Measurements from ENCODE around the gene GJD4.
A peak's percentile ranks its signal among the peaks of the same experiment; 100 is the strongest.

GJD4 gene, protein sequence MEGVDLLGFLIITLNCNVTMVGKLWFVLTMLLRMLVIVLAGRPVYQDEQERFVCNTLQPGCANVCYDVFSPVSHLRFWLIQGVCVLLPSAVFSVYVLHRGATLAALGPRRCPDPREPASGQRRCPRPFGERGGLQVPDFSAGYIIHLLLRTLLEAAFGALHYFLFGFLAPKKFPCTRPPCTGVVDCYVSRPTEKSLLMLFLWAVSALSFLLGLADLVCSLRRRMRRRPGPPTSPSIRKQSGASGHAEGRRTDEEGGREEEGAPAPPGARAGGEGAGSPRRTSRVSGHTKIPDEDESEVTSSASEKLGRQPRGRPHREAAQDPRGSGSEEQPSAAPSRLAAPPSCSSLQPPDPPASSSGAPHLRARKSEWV

DNA sequence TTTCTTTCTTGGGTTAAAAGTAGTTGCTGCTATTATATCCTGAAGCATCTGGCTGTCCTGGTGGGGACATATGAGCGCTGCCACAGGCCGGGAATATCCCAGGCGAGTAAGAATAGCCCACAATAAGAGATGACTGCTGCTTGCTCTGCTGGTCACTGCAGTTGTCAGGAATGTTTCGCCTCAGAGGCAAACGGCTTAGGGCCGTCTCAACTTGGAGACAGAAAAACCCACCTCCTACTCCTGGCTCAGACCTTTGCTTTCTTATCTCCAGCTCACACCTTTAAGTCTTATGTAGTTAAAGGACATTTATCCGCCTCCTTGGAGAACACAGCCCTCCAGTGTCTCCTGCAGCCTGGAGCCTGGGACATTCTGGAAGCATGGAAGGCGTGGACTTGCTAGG, at the start of gene GJD4:
Gene GJD4 (plus strand): TSS at position 151 of the 400 bp plus-strand sequence. CDS start 227 bp downstream, at position 378.
- TF ChIP-seq FOXP2 (optimal IDR thresholded peaks at IDR 0.05; ENCODE audit: control extremely low read depth, extremely low read length, insufficient read depth) (no peak), EZH2 (IDR thresholded peaks at IDR 0.05) (no peak), POLR2AphosphoS5 (IDR thresholded peaks at IDR 0.05; ENCODE audit: borderline replicate concordance, low read depth, low read length) (no peak)
- H3K27ac ChIP-seq: no peak within 1 kb of the TSS

DNA sequence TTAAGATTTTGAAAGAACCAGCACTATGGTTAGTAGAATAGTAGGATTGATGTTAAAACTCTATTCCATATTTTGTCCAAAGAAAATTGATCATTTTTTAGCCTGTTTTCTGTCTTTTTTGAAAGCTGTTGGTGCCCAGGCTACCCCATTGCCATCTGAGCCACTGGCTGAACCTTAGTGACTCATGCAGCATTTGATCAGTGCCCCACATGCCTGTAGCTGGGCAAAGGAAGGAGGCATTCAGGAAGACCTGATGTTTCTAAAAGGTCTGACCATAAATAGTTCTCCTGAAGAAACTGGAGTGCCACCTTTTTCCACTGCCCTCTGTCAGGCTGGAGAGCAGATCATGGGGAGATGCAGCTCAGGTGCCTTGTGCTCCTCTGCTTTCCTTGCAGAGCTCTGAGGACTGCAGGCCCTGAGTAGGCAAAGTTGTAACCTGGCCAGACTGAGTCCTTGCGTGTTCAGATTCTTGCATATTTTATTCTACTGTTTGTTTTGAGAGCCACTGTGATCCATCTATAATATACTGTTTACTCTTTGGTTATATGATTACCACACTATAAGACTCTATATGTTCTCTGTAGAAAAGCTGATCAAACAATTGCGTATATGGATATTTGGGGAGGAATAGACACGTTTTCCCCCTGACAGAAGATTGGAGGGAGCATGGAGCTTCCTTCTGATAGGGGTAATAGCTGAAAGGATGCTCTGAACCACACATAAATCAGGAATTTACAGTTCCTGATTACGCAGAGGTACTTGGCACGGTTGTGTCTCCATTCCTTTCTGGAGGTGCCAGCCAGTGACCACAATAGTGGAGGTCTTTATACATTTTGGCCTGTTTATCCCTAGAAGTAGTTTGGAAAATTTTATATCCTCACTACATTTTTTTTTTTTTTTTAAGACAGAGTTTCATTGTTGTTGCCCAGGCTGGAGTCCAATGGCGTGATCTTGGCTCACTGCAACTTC, 48.9 kb upstream of the GJD4 start:
- no peak for DNase-seq (ENCODE audit: low read depth, low spot score)
- no peak overlapping the region for H3K27ac ChIP-seq
- H3K9ac ChIP-seq (ENCODE audit: insufficient read length): no peak overlapping the region
- H3K36me3 ChIP-seq (ENCODE audit: insufficient read depth, low read length): no peaks in the 10 kb centered on the region
- no peak overlapping the region for H3K4me3 ChIP-seq
- no peaks in the 10 kb centered on the region for H3K9me3 ChIP-seq (ENCODE audit: low read depth, low read length)
- no peak for TF ChIP-seq EZH2 (IDR thresholded peaks at IDR 0.05)

More for the DNA sequence above, at the start of gene GJD4:
- Histone ChIP-seq H3K36me3 (ENCODE audit: insufficient read depth, low read length) (no peaks in the 10 kb centered on the region), H3K4me3 (no peak within 1 kb of the TSS), H3K9ac (ENCODE audit: insufficient read length) (no peak within 1 kb of the TSS), H3K9me3 (ENCODE audit: low read depth, low read length) (no peaks in the 10 kb centered on the region)
- no peak for DNase-seq (ENCODE audit: low read depth, low spot score)

DNA sequence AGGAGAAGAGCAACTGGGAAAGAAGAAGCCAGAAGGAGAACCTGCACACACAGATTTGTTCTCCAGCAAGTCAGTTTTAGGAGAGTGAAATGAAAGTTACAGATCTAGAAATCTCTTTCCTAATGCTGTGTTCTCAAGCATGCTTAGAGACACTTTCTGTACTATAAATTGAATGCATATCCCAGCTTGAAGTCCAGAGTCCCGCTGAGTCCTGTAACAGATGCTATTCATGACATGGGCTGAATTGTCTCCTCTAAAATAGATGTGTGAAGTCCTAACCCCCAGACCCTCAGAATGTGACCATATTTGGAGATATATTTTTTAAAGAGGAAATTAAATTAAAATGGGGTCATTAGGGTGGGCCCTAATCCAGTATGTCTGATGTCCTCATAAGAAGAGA, 46.9 kb upstream of the GJD4 start:
- TF ChIP-seq EZH2 (IDR thresholded peaks at IDR 0.05) (no peak), FOXP2 (optimal IDR thresholded peaks at IDR 0.05; ENCODE audit: control extremely low read depth, extremely low read length, insufficient read depth) (no peak), POLR2AphosphoS5 (IDR thresholded peaks at IDR 0.05; ENCODE audit: borderline replicate concordance, low read depth, low read length) (no peak)
- H3K4me3 ChIP-seq: no peak overlapping the region
- DNase-seq (ENCODE audit: low read depth, low spot score): no peak
- H3K9ac ChIP-seq (ENCODE audit: insufficient read length): no peak overlapping the region
- H3K27ac ChIP-seq: no peak overlapping the region
- H3K36me3 ChIP-seq (ENCODE audit: insufficient read depth, low read length): no peaks in the 10 kb centered on the region
- H3K9me3 ChIP-seq (ENCODE audit: low read depth, low read length): no peaks in the 10 kb centered on the region

DNA sequence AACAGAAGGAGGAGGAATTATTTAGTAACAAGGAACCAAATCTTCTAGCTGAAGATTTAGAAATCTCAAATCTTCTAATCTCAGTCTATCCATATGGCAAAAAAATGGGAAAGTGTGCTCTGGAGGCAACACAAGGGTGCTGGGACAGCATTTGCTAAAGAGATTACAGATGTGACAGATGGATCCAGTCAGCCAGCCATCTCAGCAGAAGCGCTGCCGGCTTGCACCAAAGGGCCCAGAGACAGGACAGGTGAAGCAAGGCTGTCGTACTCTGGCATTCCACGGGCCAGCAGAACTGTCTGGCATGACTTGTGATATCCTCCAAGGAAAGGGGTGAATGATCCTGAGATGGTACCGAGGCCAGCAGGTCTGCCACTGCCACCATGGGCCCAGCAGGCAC, 45.7 kb upstream of the GJD4 start:
- no peak for DNase-seq (ENCODE audit: low read depth, low spot score)
- no peak overlapping the region for H3K9ac ChIP-seq (ENCODE audit: insufficient read length)
- TF ChIP-seq POLR2AphosphoS5 (IDR thresholded peaks at IDR 0.05; ENCODE audit: borderline replicate concordance, low read depth, low read length) (no peak), FOXP2 (optimal IDR thresholded peaks at IDR 0.05; ENCODE audit: control extremely low read depth, extremely low read length, insufficient read depth) (no peak), EZH2 (IDR thresholded peaks at IDR 0.05) (no peak)
- H3K36me3 ChIP-seq (ENCODE audit: insufficient read depth, low read length): no peaks in the 10 kb centered on the region
- H3K4me3 ChIP-seq: no peak overlapping the region
- H3K27ac ChIP-seq: no peak overlapping the region
- H3K9me3 ChIP-seq (ENCODE audit: low read depth, low read length): no peaks in the 10 kb centered on the region

DNA sequence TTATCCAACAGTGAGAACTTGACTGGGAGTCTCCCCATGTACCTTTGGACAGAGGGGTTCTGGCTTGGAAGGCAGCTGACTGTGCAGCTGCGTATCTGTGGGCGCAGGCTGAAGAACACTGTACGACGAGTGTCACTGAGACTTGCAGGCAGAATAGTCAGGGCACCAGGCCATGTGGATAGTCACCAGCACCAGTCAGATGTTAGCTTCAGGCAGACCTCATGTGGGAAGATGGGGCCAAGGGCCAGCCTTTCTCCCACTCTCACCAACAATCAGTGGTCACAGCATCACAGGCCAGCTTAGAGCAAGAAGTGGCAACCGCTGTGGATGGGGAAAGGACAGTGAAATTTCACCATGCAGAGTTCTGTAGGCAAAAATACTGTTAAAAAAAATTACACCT, 43.4 kb upstream of the GJD4 start:
- no peaks in the 10 kb centered on the region for H3K9me3 ChIP-seq (ENCODE audit: low read depth, low read length)
- TF ChIP-seq EZH2 (IDR thresholded peaks at IDR 0.05) (no peak), POLR2AphosphoS5 (IDR thresholded peaks at IDR 0.05; ENCODE audit: borderline replicate concordance, low read depth, low read length) (no peak)

DNA sequence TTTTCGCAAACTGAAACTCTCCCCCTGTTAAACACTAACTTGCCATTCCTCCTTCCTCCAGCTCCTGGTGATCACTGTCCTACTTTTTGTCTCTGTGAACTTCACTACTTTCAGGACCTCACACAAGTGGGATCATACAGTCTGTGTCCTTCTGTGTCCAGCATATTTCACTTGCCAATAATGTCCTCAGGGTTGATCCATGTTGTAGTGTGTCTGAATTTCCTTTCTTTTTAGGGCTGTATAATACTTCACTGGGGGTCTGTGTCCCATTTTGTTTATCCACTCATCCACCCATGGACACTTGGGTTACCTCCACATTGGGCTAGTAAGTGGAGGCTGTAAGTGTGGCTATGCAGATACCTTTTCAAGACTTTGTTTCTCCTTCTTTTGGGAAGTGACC, 42.7 kb upstream of the GJD4 start:
- no peaks in the 10 kb centered on the region for H3K9me3 ChIP-seq (ENCODE audit: low read depth, low read length)
- no peak for DNase-seq (ENCODE audit: low read depth, low spot score)
- H3K36me3 ChIP-seq (ENCODE audit: insufficient read depth, low read length): no peaks in the 10 kb centered on the region
- H3K27ac ChIP-seq: no peak overlapping the region
- TF ChIP-seq FOXP2 (optimal IDR thresholded peaks at IDR 0.05; ENCODE audit: control extremely low read depth, extremely low read length, insufficient read depth): no peak
- TF ChIP-seq EZH2 (IDR thresholded peaks at IDR 0.05): no peak
- TF ChIP-seq POLR2AphosphoS5 (IDR thresholded peaks at IDR 0.05; ENCODE audit: borderline replicate concordance, low read depth, low read length): no peak
- H3K4me3 ChIP-seq: no peak overlapping the region
- no peak overlapping the region for H3K9ac ChIP-seq (ENCODE audit: insufficient read length)

More for the DNA sequence above, 43.4 kb upstream of the GJD4 start:
- H3K36me3 ChIP-seq (ENCODE audit: insufficient read depth, low read length): no peaks in the 10 kb centered on the region
- no peak overlapping the region for H3K27ac ChIP-seq
- no peak for DNase-seq (ENCODE audit: low read depth, low spot score)
- H3K4me3 ChIP-seq: no peak overlapping the region
- no peak overlapping the region for H3K9ac ChIP-seq (ENCODE audit: insufficient read length)

DNA sequence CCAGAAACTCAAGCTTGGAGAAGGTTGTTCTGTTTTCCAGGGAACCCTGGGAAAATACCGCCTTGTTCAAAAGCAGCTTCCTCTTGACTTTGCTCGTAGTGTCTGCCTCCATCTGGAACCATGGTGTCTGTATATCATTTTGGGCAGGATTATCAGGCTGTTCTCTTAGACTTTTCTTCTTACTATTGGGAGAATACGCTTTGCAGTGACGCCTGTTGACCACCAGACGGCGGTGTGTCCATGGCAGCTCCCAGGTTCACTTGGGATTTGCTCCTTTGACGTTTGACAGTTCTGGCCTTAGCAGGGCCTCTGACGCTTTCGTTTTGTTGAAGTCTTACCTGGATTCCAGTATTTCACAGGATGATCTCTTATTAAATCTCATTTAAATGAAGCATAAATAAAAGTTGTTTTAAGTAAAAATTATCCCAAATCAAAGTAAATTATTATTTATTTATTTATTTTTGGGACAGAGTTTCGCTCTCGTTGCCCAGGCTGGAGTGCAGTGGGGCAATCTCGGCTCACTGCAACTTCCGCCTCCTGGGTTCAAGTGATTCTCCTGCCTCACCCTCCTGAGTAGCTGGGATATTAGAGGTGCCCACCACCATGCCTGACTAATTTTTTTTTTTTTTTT, 41.8 kb upstream of the GJD4 start:
- Histone ChIP-seq H3K9me3 (ENCODE audit: low read depth, low read length) (no peaks in the 10 kb centered on the region), H3K36me3 (ENCODE audit: insufficient read depth, low read length) (no peaks in the 10 kb centered on the region), H3K4me3 (no peak overlapping the region), H3K27ac (no peak overlapping the region), H3K9ac (ENCODE audit: insufficient read length) (no peak overlapping the region)
- TF ChIP-seq FOXP2 (optimal IDR thresholded peaks at IDR 0.05; ENCODE audit: control extremely low read depth, extremely low read length, insufficient read depth) (no peak), EZH2 (IDR thresholded peaks at IDR 0.05) (no peak), POLR2AphosphoS5 (IDR thresholded peaks at IDR 0.05; ENCODE audit: borderline replicate concordance, low read depth, low read length) (no peak)
- no peak for DNase-seq (ENCODE audit: low read depth, low spot score)

DNA sequence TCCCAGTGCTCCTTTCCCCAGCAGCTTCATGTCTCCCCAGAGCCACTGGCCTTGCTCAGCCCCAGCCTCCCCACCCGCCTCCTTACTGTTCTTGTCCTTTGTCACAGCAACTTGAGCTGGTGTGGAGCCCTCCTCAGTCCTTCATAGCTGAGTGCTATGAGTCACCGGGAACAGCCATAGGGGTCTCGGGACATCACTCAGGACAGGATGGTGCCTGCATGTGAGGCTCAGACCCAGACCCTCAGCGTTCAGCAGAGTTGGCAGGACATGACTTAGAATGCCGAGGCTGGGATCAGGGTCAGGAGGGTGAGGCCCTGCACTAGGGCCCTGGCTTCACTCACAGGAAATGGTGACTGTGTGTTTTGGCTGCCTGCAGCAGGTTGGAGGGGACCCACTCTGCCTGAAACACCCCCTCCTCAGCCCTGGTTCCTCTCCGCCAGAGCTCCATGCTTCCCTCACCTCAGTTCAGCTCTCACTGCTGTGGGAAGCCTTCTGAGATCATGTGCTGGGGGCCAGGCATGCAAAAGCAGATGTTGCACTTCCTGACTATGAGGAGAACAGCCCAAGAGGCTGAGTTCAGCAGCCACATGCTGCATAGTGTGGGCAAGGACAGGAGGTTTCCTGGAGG, 40.7 kb upstream of the GJD4 start:
- no peak overlapping the region for H3K27ac ChIP-seq
- H3K36me3 ChIP-seq (ENCODE audit: insufficient read depth, low read length): no peaks in the 10 kb centered on the region
- no peak overlapping the region for H3K4me3 ChIP-seq
- DNase-seq (ENCODE audit: low read depth, low spot score): no peak
- H3K9ac ChIP-seq (ENCODE audit: insufficient read length): peak overlapping the region; percentile 6
- no peaks in the 10 kb centered on the region for H3K9me3 ChIP-seq (ENCODE audit: low read depth, low read length)
- TF ChIP-seq FOXP2 (optimal IDR thresholded peaks at IDR 0.05; ENCODE audit: control extremely low read depth, extremely low read length, insufficient read depth): peak; percentile 23
- TF ChIP-seq EZH2 (IDR thresholded peaks at IDR 0.05): no peak

All from SK-N-MC (cell line).